Retinal pigment epithelial cell (primary cell): ENCODE measurements around the gene H19.

ENCODE experiments used
- DNase-seq: peaks from one replicate; pipeline ENCODE4 v3.0.0-alpha.2; 2010; ENCODE audit warnings: low read depth
- H3K4me3 ChIP-seq: 2 replicates; pipeline ENCODE4 v1.5.1; 2011; ENCODE audit warnings: mild to moderate bottlenecking, low read length, control low read depth, moderate library complexity
- TF ChIP-seq, protein P1 (sequence below): conservative IDR thresholded peaks from 2 replicates; pipeline ENCODE4 v1.5.1; 2011; ENCODE audit warnings: low read depth, low read length, control low read depth, inconsistent platforms

H19 gene

DNA sequence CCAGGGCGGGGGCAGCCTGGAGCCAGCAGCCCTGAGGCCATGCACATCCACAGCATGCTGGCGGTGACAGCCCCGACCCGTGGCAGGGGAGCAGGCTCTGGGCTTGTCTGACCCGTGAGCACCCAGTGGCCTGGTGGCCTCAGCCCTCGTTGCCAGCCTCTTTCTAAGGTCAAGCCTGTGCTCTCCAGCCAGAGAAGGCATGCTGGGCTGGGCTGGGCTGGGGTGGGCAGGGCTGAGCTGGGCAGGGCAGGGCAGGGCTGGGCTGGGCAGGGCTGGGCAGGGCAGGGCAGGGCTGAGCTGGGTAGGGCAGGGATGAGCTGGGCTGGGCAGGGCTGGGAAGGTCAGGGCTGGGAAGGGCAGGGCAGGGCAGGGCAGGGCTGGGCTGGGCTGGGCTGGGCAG, 10.6 kb downstream of the H19 start:
- H3K4me3 ChIP-seq = no peak overlapping the region
- no peak for DNase-seq
- TF ChIP-seq, protein P1, sequence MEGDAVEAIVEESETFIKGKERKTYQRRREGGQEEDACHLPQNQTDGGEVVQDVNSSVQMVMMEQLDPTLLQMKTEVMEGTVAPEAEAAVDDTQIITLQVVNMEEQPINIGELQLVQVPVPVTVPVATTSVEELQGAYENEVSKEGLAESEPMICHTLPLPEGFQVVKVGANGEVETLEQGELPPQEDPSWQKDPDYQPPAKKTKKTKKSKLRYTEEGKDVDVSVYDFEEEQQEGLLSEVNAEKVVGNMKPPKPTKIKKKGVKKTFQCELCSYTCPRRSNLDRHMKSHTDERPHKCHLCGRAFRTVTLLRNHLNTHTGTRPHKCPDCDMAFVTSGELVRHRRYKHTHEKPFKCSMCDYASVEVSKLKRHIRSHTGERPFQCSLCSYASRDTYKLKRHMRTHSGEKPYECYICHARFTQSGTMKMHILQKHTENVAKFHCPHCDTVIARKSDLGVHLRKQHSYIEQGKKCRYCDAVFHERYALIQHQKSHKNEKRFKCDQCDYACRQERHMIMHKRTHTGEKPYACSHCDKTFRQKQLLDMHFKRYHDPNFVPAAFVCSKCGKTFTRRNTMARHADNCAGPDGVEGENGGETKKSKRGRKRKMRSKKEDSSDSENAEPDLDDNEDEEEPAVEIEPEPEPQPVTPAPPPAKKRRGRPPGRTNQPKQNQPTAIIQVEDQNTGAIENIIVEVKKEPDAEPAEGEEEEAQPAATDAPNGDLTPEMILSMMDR = no peak

DNA sequence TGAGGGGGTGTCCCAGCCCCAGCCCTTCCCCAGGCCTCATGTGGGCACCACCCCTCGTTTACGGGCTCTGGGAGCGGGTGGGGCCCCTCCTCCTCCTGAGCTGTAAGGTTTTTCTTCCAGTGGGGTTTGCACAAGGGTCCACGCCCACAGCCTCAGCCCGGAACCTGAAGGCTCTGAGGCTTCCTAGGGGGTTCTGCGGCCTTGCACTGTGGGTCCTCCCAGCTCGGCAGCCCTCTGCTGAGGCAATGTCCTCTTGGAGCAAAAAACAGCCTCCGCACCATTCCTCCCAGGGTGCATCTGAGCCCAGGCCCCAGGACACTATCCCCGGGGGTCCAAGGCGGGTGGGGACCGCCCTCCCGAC, 14.1 kb downstream of the H19 start:
- no peak for DNase-seq
- TF ChIP-seq, protein P1 = no peak
- H3K4me3 ChIP-seq = no peak overlapping the region

DNA sequence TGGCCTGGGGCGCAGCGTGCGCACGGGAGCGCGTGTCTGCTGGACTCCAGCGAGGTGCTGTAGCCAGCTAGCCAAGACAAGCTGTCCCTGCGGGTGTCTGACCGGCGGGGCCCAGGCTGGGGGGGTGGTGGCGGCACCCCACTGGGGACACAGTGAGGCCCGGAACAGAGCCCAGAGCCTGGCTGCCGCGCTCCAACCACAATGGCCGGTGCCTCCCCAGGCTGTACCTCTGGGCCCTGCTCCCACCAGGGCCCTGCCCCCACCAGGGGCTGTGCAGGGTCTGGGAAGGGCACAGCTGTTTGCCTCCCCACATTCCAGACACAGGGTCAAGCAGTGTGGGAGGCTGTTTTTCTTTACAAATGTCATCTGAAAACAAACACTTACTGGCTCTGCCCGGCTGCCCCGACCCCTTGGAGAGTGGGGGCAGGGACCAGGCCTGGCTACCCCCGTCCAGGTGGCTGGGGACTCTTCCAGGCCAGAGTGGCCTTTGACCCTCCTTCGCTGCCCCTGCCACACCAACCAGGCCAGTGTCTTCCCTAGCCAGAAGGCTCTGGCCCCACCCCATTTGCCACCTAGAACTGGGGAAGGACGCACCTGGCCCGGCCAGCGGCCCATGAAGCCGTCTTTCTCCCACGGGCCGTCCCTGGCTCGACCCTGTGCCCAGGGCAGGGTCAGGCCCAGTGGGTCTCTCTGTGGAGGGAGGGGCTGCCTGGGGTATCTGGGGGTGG, 14.6 kb downstream of the H19 start:
- TF ChIP-seq, protein P1 = no peak
- DNase-seq = no peak
- no peak overlapping the region for H3K4me3 ChIP-seq

DNA sequence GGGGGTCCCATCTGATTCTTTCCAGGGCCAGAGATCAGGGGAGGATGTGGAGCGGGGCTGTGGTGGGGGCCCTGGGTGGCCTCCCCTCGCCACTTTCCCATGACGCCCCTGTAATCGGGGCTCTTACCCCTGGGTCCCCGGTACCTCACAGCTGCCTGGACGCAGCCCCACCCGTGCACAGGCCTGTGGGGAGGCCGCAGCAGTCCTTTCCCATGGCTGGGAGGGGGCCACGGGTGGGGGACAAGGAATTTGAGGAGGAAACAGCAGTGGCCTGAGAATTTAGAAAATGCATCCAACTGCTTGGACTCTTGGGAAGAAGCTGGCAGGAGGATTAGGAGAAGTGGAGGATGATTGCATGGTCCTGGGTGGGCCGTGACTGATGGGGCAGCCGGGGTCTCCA, 18.0 kb downstream of the H19 start:
- no peak overlapping the region for H3K4me3 ChIP-seq
- DNase-seq = no peak
- TF ChIP-seq, protein P1 = no peak

- DNase-seq = no peak
- H3K4me3 ChIP-seq = no peak overlapping the region
- TF ChIP-seq, protein P1 = no peak
These were observed 18.7 kb downstream of the H19 start for GRCh38 chr11:1978720-1979473.

GRCh38 chr11:1975185-1975584, 22.5 kb downstream of the H19 start:
- no peak overlapping the region for H3K4me3 ChIP-seq
- DNase-seq = no peak
- TF ChIP-seq, protein P1 = no peak

GRCh38 chr11:1970956-1971355, 26.7 kb downstream of the H19 start:
- DNase-seq = no peak
- H3K4me3 ChIP-seq = no peak overlapping the region
- TF ChIP-seq, protein P1 = no peak
